Duodenal mucosa (tissue), 2 donors: ENCODE results near the gene IGSF5.

Experiments
- H3K27ac ChIP-seq: one replicate; pipeline ENCODE4 v1.7.0; 2013; ENCODE audit warnings: low read depth, low read length
- H3K27me3 ChIP-seq, 2 donors: one replicate each; pipeline ENCODE4 v1.7.0; 2013; ENCODE audit warnings: low read length in 2 of 2, control low read depth in 1 of 2; ENCODE audit not compliant: insufficient read depth in 2 of 2, control insufficient read depth in 1 of 2
- H3K36me3 ChIP-seq, 2 donors: one replicate each; pipeline ENCODE4 v1.7.0; 2013; ENCODE audit warnings: low read length in 2 of 2, control low read depth in 1 of 2; ENCODE audit not compliant: insufficient read depth in 2 of 2, control insufficient read depth in 1 of 2
- H3K4me1 ChIP-seq, 2 donors: one replicate each; pipeline ENCODE4 v1.7.0; 2013; ENCODE audit warnings: low read length in 2 of 2, control low read depth in 1 of 2; ENCODE audit not compliant: insufficient read depth in 2 of 2, control insufficient read depth in 1 of 2
- H3K4me3 ChIP-seq, 2 donors: one replicate each; pipeline ENCODE4 v1.7.0; 2013; ENCODE audit warnings: low read length in 2 of 2, low read depth in 1 of 2
- H3K9ac ChIP-seq, 2 donors: one replicate each; pipeline ENCODE4 v1.7.0; 2013; ENCODE audit warnings: low read length in 2 of 2, low read depth in 1 of 2
- H3K9me3 ChIP-seq, 2 donors: one replicate each; pipeline ENCODE4 v1.7.0; 2013; ENCODE audit warnings: low read length in 2 of 2, control low read depth in 1 of 2; ENCODE audit not compliant: control insufficient read depth in 1 of 2

The IGSF5 gene

DNA sequence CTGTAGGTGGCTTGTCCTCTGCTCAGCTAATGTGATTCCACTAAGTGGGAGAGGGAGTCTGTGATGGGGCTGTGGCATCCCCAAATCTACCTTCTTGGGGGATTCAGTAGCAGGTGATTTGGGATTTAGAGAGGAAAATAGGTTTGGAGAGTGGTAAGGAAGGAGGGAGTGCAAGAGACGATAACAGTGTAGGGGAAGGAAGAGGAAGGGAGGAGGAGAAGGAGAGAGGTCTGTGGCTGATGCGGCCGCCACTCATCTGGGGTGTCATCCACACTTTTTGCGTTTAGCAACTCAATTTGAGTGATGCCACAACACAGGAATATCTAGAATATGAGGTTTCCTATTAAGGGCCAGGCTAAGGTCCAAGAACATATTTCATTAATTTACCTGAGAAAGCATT is 98.5 kb downstream of the IGSF5 start:
- Histone ChIP-seq H3K9me3 (no peaks in the 10 kb centered on the region), H3K4me3 (no peak overlapping the region), H3K36me3 (no peaks in the 10 kb centered on the region), H3K9ac (no peak overlapping the region), H3K27me3 (no peaks in the 10 kb centered on the region), H3K4me1 (no peaks in the 10 kb centered on the region), H3K27ac (no peak overlapping the region)

GRCh38 chr21:39843916-39844315 is 98.9 kb downstream of the IGSF5 start:
- Histone ChIP-seq H3K27me3 (no peaks in the 10 kb centered on the region), H3K4me1 (no peaks in the 10 kb centered on the region), H3K4me3 (no peak overlapping the region), H3K9me3 (no peaks in the 10 kb centered on the region), H3K9ac (no peak overlapping the region), H3K36me3 (no peaks in the 10 kb centered on the region), H3K27ac (no peak overlapping the region)

- Histone ChIP-seq H3K27ac (no peak overlapping the region), H3K9me3 (no peaks in the 10 kb centered on the region)
Measured at GRCh38 chr21:39845571-39846130, 100.7 kb downstream of the IGSF5 start.

GRCh38 chr21:39847877-39848276 is 102.9 kb downstream of the IGSF5 start:
- Histone ChIP-seq H3K27ac (no peak overlapping the region), H3K9me3 (no peaks in the 10 kb centered on the region), H3K36me3 (no peaks in the 10 kb centered on the region), H3K4me1 (no peaks in the 10 kb centered on the region), H3K9ac (no peak overlapping the region), H3K27me3 (no peaks in the 10 kb centered on the region), H3K4me3 (no peak overlapping the region)

More at GRCh38 chr21:39845571-39846130, 100.7 kb downstream of the IGSF5 start:
- Histone ChIP-seq H3K9ac (no peak overlapping the region), H3K36me3 (no peaks in the 10 kb centered on the region), H3K4me3 (no peak overlapping the region), H3K27me3 (no peaks in the 10 kb centered on the region), H3K4me1 (no peaks in the 10 kb centered on the region)

DNA sequence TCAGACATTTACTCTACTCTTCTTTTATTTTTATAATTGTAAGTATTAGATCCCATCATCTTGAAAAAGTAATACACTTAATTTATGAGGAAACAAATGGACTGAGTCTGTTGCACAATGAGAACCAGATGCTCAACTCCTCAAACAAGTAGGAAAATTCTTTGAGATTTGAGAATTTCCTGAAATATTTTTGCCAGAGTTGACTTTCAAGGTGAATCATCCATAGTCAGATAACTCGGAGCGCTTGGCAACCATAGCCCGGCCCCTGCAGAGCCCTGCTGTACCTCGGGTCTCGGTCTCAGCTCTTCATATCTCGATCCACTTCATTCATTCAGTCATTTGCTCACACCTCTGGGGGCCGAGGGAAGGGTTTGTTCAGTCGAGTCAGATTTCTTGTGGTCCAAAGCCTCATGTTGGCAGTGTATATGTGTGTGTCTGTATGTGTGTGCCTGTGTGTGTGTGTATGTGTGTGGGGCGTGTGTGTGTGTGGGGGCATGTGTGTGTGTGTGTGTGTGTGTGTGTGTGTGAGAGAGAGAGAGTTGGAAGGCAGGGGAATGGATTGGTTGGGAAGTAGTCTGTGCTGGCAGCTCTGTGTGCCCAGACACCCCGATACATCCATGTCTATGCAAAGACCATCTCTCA is 104.2 kb downstream of the IGSF5 start:
- no peaks in the 10 kb centered on the region for H3K36me3 ChIP-seq
- no peak overlapping the region for H3K9ac ChIP-seq
- H3K27ac ChIP-seq = no peak overlapping the region
- no peak overlapping the region for H3K4me3 ChIP-seq
- H3K4me1 ChIP-seq = no peaks in the 10 kb centered on the region
- H3K27me3 ChIP-seq = no peaks in the 10 kb centered on the region
- no peaks in the 10 kb centered on the region for H3K9me3 ChIP-seq

DNA sequence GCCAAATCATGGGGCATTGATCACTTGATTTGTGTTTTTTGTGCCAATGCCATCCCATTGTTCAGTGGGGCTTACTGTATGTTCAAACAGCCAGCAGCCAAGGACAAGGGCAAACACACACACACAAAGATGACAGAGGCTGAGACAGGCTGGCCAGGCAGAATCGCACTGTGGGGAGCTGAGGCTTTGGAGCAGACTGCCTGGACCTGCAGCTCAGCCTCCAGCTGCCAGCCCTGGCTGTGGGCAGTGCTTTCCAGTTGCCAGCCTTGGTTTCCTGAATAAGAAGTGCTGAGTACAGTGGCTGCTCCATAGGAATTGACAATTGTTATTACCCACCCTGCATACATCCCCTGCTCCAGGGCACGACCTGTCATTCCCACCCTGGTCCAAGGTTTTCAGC is 105.3 kb downstream of the IGSF5 start:
- H3K9me3 ChIP-seq = no peaks in the 10 kb centered on the region
- H3K27me3 ChIP-seq = no peaks in the 10 kb centered on the region
- H3K36me3 ChIP-seq = no peaks in the 10 kb centered on the region
- no peaks in the 10 kb centered on the region for H3K4me1 ChIP-seq
- H3K4me3 ChIP-seq = no peak overlapping the region
- H3K9ac ChIP-seq = no peak overlapping the region
- H3K27ac ChIP-seq = no peak overlapping the region

DNA sequence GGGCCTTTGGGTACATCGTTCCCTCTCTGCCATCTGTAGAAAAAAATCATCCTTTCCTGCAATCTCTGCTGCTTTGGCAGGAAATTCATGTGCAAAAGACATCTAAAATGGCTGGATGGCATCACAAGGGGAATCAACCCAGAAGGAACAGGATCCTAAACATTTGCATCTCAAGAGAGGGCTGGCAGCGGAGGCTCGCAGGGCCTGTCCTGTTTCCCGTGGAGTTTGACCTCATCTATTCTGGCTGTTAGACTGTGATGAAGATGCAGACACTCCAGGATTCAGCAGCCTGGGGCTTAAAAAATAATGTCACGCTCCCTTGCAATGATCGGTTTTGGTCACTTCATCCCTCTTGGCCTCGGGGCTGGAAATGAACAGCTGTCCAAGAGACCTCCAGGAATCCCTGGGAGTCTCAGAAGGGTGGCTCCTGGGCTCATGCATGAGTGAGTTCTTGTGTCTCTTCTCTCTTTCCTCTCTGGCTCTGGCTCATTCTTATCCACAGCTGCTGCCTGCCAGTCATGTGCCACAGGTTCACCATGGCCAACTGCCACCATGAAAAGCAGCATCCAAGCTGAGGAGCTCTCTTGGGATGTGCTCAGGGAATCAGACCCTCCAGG is 106.1 kb downstream of the IGSF5 start:
- Histone ChIP-seq H3K9me3 (no peaks in the 10 kb centered on the region), H3K27me3 (no peaks in the 10 kb centered on the region), H3K36me3 (no peaks in the 10 kb centered on the region), H3K4me3 (no peak overlapping the region), H3K9ac (no peak overlapping the region), H3K27ac (no peak overlapping the region), H3K4me1 (no peaks in the 10 kb centered on the region)
